Nephron (organoid): ENCODE results near the gene HIPK2.

Experiments used
- H3K27ac Mint-ChIP-seq, 3 experiments: 2 replicates each; pipeline ENCODE4 v1.8.0; 2020; ENCODE audit warnings: mixed read lengths in 3 of 3, mild to moderate bottlenecking in 2 of 3, moderate library complexity in 1 of 3
- H3K27me3 Mint-ChIP-seq: 2 replicates; pipeline ENCODE4 v1.8.0; 2021; ENCODE audit warnings: low read depth, mild to moderate bottlenecking, moderate library complexity, mixed read lengths
- H3K36me3 Mint-ChIP-seq: 2 replicates; pipeline ENCODE4 v1.8.0; 2020; ENCODE audit warnings: low read depth, mixed read lengths
- H3K4me1 Mint-ChIP-seq: 2 replicates; pipeline ENCODE4 v1.8.0; 2020; ENCODE audit warnings: mixed read lengths
- H3K4me3 Mint-ChIP-seq, 3 experiments: 2 replicates each; pipeline ENCODE4 v1.8.0; 2020; ENCODE audit warnings: mild to moderate bottlenecking in 3 of 3, mixed read lengths in 3 of 3, moderate library complexity in 2 of 3
- H3K9me3 Mint-ChIP-seq: 2 replicates; pipeline ENCODE4 v1.8.0; 2020; ENCODE audit warnings: mixed read lengths
- TF ChIP-seq, protein P1 (sequence below), 3 experiments: fragments of 200-600 bp; sonication (generic); IDR thresholded peaks; one replicate each; pipeline ENCODE4 v1.5.0; 2021; ENCODE audit warnings: antibody characterized with exemption in 3 of 3; ENCODE audit not compliant: unreplicated experiment in 3 of 3

Gene HIPK2

DNA sequence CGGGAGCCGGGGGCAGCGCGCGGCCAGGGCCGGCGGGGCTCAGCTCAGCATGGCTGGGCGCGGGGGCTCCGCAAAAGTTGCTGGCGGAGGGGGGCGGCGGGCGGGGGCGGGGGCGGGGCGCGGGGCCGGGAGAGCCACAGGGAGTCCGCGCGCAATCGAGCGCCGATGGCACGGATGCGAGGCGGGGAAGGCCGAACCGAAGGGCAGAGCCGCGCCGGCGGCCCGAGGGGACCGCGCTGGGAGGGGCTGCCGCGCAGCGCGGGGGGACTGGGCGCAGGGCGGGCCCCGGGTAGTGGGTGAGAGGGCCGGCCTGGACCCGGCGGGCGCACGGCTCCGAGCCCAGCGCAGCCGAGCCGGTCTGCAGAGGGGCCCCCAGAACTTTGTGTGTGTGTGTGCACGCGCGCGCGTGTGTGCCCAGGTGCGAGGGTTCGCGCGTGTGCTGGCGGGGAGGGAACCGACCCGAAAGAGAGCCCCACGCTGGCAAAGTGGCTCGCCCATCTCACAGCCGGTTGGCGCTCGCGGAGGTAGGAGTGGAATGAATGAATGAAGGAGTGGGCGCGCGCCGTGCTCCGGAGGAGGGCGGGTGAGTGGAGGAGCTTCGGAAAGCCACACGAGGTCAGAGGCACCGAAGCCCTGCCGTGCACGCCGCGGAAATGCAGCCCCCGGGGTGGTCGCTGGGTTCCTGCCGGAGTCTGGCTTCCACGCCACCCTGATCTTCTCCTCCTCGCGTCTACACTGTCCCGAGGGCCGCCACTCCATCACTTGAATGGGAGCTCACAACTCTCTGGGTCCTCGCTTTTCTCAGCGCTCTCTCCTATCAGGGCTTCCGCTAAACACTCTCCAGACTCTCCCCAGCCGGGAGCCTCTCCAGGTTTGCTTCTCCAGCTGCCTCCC, at the start of gene HIPK2:
HIPK2 (minus strand) TSS at position 51 of the 894 bp plus-strand sequence. CDS start 375 bp downstream, outside the sequence.
- H3K4me3 Mint-ChIP-seq = peak within 1 kb of the TSS; percentile 96 to 100 (median 97)
- TF ChIP-seq, protein P1, sequence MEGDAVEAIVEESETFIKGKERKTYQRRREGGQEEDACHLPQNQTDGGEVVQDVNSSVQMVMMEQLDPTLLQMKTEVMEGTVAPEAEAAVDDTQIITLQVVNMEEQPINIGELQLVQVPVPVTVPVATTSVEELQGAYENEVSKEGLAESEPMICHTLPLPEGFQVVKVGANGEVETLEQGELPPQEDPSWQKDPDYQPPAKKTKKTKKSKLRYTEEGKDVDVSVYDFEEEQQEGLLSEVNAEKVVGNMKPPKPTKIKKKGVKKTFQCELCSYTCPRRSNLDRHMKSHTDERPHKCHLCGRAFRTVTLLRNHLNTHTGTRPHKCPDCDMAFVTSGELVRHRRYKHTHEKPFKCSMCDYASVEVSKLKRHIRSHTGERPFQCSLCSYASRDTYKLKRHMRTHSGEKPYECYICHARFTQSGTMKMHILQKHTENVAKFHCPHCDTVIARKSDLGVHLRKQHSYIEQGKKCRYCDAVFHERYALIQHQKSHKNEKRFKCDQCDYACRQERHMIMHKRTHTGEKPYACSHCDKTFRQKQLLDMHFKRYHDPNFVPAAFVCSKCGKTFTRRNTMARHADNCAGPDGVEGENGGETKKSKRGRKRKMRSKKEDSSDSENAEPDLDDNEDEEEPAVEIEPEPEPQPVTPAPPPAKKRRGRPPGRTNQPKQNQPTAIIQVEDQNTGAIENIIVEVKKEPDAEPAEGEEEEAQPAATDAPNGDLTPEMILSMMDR (IDR thresholded peaks at IDR 0.05; ENCODE audit: unreplicated experiment in 3 of 3) = no peak
- no peaks in the 10 kb centered on the region for H3K9me3 Mint-ChIP-seq
- H3K27me3 Mint-ChIP-seq = no peaks in the 10 kb centered on the region
- peaks cover 46% of the 10 kb centered on the region for H3K4me1 Mint-ChIP-seq
- peak within 1 kb of the TSS; percentile 99 for H3K27ac Mint-ChIP-seq
- H3K36me3 Mint-ChIP-seq = peaks cover 21% of the 10 kb centered on the region

DNA sequence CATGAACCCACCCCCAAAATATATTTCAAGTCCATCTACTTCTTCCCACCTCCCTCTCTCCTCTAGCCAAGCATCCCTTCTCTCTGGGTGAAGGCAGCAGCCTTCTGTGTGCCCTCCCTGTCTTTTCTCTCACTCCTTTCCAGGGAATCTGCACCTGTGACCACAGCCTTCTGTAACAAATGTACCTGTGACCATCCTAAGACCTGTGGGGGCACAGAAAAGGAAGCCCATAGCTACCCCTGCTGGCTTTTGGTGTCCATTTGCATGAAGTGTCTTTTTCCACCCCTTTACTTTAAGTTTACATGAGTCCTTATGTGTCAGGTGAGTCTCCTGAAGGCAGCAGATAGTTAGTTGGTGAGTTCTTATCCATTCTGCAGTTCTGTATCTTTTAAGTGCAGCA, 49.2 kb upstream of the HIPK2 start:
- peaks cover 26% of the 10 kb centered on the region for H3K4me1 Mint-ChIP-seq
- no peak overlapping the region for H3K4me3 Mint-ChIP-seq
- TF ChIP-seq, protein P1 (IDR thresholded peaks at IDR 0.05; ENCODE audit: unreplicated experiment in 3 of 3) = no peak
- peaks cover 4% of the 10 kb centered on the region for H3K9me3 Mint-ChIP-seq
- peaks cover 10% of the 10 kb centered on the region for H3K36me3 Mint-ChIP-seq
- H3K27ac Mint-ChIP-seq = peak overlapping the region; percentile 32 to 98 (median 78)
- H3K27me3 Mint-ChIP-seq = peaks cover 3% of the 10 kb centered on the region

DNA sequence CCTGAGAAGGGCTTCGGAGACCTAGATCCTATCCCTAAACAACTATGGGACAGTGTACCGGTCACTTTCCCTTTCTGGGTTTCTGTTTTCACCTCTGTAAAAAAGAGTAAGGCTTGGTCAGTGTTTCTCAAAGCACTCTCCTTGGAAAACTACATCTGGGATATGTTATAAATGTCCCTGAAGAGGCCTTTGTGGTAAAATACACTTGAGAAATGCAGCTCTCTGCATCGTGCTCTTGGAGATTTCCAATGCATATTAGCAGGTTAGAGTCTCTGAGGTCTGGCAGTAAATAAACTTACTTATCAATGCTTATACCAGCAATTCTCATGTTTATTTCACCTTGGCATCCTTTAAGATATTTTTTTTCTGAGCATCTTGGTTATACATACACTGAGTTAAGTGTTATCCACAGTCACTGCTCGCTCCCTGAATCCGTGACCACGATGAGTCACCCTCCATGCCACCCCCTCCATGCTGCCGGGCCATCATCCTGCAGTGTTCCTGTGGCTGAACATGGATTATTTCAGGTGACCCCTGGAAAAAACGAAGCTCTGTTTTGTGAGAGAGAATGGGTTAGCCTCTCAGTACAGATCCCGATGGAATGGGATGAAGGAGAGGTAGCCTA, 48.0 kb upstream of the HIPK2 start:
- H3K9me3 Mint-ChIP-seq = no peaks in the 10 kb centered on the region
- H3K4me1 Mint-ChIP-seq = peaks cover 21% of the 10 kb centered on the region
- H3K4me3 Mint-ChIP-seq = no peak overlapping the region
- H3K27me3 Mint-ChIP-seq = no peaks in the 10 kb centered on the region
- peak overlapping the region; percentile 68 to 84 (median 80) for H3K27ac Mint-ChIP-seq
- TF ChIP-seq, protein P1 (IDR thresholded peaks at IDR 0.05; ENCODE audit: unreplicated experiment in 3 of 3) = no peak
- H3K36me3 Mint-ChIP-seq = peaks cover under 1% of the 10 kb centered on the region

DNA sequence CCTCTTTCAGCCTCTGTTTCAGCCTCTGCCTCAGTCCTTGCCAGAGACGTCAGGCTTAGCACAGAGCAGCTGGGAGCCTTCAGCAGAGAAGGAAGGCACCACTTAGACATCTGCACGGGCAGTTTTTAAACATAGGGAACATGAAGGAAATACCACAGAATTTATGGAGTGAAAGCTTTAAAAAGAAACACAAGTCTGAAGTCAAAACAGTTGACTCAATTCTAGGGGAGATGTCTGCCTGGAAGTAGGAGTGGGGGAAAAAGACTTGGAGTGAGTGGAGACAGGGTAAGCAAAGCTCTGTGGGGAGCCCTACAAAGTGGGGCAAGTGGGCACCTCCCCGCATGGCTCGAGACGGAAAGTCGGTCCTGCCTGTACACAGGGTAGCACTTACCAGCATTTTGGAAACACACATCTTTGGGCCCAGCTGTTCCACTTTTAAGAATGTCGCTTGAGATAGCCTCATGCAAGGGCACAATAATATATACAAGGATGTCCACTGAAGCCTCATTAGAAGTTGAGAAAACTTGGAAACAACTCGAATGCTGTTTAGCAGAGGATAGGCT, 46.2 kb upstream of the HIPK2 start:
- Mint-ChIP-seq H3K9me3 (no peaks in the 10 kb centered on the region), H3K36me3 (no peaks in the 10 kb centered on the region), H3K4me1 (peaks cover 4% of the 10 kb centered on the region), H3K4me3 (no peak overlapping the region), H3K27me3 (no peaks in the 10 kb centered on the region), H3K27ac (no peak overlapping the region)
- TF ChIP-seq, protein P1 (IDR thresholded peaks at IDR 0.05; ENCODE audit: unreplicated experiment in 3 of 3) = no peak

DNA sequence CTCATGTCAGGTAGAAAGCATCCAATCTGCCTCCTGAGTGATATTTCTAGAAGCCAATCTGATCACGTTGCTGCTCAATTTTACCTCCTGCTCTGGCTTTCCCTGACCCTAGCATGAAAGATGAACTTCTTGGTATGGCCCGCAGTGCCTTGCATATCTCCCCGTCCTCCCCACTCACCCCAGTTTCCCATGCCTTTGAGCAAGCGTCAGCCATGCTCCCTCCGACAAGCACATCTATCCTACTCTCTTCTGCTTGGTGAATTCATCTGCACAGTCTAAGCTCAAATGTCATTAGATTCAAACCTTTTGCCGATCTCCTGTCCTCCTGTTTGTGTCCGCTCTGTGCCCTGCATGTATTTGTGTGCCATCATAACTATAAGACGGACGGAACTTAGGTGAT, 45.1 kb upstream of the HIPK2 start:
- TF ChIP-seq, protein P1 (IDR thresholded peaks at IDR 0.05; ENCODE audit: unreplicated experiment in 3 of 3) = no peak
- no peaks in the 10 kb centered on the region for H3K27me3 Mint-ChIP-seq
- peaks cover 4% of the 10 kb centered on the region for H3K4me1 Mint-ChIP-seq

More for the DNA sequence above, 45.1 kb upstream of the HIPK2 start:
- Mint-ChIP-seq H3K9me3 (no peaks in the 10 kb centered on the region), H3K27ac (no peak overlapping the region), H3K36me3 (no peaks in the 10 kb centered on the region), H3K4me3 (no peak overlapping the region)
